CD14-positive monocyte (primary cell): ENCODE data around the gene LZTR1. TPM values are rescaled to one million over a fixed set of nuclear protein-coding genes. Genes with fewer than 3 reads are reported as not detected.
"Not testable (repeated sequence)": the region's sequence is repeated elsewhere in the genome, so short reads cannot be mapped to it uniquely, and the experiment has no call there.

Source experiments
- DNase-seq, 3 donors: peaks; one replicate each; pipeline ENCODE4 v3.0.0-alpha.2; 2011 to 2022
- H2AFZ ChIP-seq: 2 replicates; pipeline ENCODE4 v1.6.0; 2012; ENCODE audit warnings: mild to moderate bottlenecking, low read depth, low read length, inconsistent platforms; ENCODE audit not compliant: insufficient read depth, poor library complexity, severe bottlenecking
- H3K27ac ChIP-seq, 2 donors: 1 replicate in 1 of 2; 2 replicates in 1 of 2; pipeline ENCODE4 v1.5.1; 2012 to 2013; ENCODE audit warnings: low read length in 2 of 2, control low read depth in 1 of 2, inconsistent platforms in 1 of 2, low read depth in 1 of 2, mild to moderate bottlenecking in 1 of 2
- H3K27me3 ChIP-seq, 2 donors: one replicate each; pipeline versions ENCODE4 v1.6.0 to v1.6.1; 2011 to 2013; ENCODE audit warnings: low read length in 2 of 2; ENCODE audit not compliant: control insufficient read depth in 2 of 2, insufficient read depth in 2 of 2
- H3K36me3 ChIP-seq, 2 donors: replicated peaks in 1 of 2; 1 replicate in 1 of 2; 2 replicates in 1 of 2; pipeline versions ENCODE4 v1.5.1 to v1.6.1; 2012 to 2013; ENCODE audit warnings: low read length in 2 of 2, control low read depth in 1 of 2, inconsistent platforms in 1 of 2, mild to moderate bottlenecking in 1 of 2; ENCODE audit not compliant: insufficient read depth in 2 of 2, control insufficient read depth in 1 of 2
- H3K4me1 ChIP-seq, 2 donors: 1 replicate in 1 of 2; 2 replicates in 1 of 2; pipeline versions ENCODE4 v1.5.1 to v1.6.1; 2012 to 2013; ENCODE audit warnings: low read length in 2 of 2, control low read depth in 1 of 2, inconsistent platforms in 1 of 2, mild to moderate bottlenecking in 1 of 2, moderate library complexity in 1 of 2; ENCODE audit not compliant: insufficient read depth in 2 of 2, control insufficient read depth in 1 of 2
- H3K4me2 ChIP-seq: replicated peaks from 2 replicates; pipeline ENCODE3; 2012; ENCODE audit warnings: low read length, moderate library complexity, mild to moderate bottlenecking; ENCODE audit not compliant: poor library complexity, severe bottlenecking; ENCODE audit errors: extremely low read depth
- H3K4me3 ChIP-seq, 3 experiments: fragments of 200-600 bp in 1 of 3; sonication (generic) in 1 of 3; replicated peaks in 1 of 3; 1 replicate in 2 of 3; 2 replicates in 1 of 3; pipeline ENCODE4 v1.5.1; 2011 to 2013; ENCODE audit warnings: low read length in 3 of 3, mild to moderate bottlenecking in 3 of 3, control low read depth in 2 of 3, low read depth in 2 of 3, inconsistent platforms in 1 of 3, moderate library complexity in 1 of 3
- H3K79me2 ChIP-seq: 2 replicates; pipeline ENCODE4 v1.6.0; 2012; ENCODE audit warnings: mild to moderate bottlenecking, control low read depth, inconsistent platforms, low read length, moderate library complexity; ENCODE audit not compliant: insufficient read depth
- H3K9ac ChIP-seq: 2 replicates; pipeline ENCODE4 v1.6.0; 2017; ENCODE audit warnings: low read length, mild to moderate bottlenecking; ENCODE audit not compliant: insufficient read depth, poor library complexity, severe bottlenecking
- H3K9me3 ChIP-seq, 2 donors: replicated peaks in 1 of 2; 1 replicate in 1 of 2; 2 replicates in 1 of 2; pipeline versions ENCODE4 v1.5.1 to v1.6.1; 2012 to 2013; ENCODE audit warnings: low read length in 2 of 2, control low read depth in 1 of 2; ENCODE audit not compliant: control insufficient read depth in 1 of 2, insufficient read depth in 1 of 2
- H4K20me1 ChIP-seq: 2 replicates; pipeline ENCODE4 v1.6.0; 2012; ENCODE audit warnings: mild to moderate bottlenecking, low read length, control low read depth, moderate library complexity; ENCODE audit not compliant: insufficient read depth
- H3K27ac Mint-ChIP-seq, 7 donors: one replicate each; pipeline ENCODE4 v1.8.0; 2020; ENCODE audit warnings: mild to moderate bottlenecking in 7 of 7, mixed read lengths in 7 of 7, moderate library complexity in 6 of 7, inconsistent platforms in 2 of 7
- H3K27me3 Mint-ChIP-seq, 3 donors: one replicate each; pipeline ENCODE4 v1.8.0; 2021 to 2022; ENCODE audit warnings: low read depth in 3 of 3, mild to moderate bottlenecking in 3 of 3, mixed read lengths in 3 of 3, moderate library complexity in 3 of 3, inconsistent platforms in 1 of 3
- H3K36me3 Mint-ChIP-seq, 2 donors: one replicate each; pipeline ENCODE4 v1.8.0; 2020; ENCODE audit warnings: mixed read lengths in 2 of 2, inconsistent platforms in 1 of 2, mild to moderate bottlenecking in 1 of 2
- H3K4me1 Mint-ChIP-seq: one replicate; pipeline ENCODE4 v1.8.0; 2020; ENCODE audit warnings: mild to moderate bottlenecking, mixed read lengths
- H3K4me3 Mint-ChIP-seq, 2 donors: one replicate each; pipeline ENCODE4 v1.8.0; 2020; ENCODE audit warnings: mild to moderate bottlenecking in 2 of 2, mixed read lengths in 2 of 2, moderate library complexity in 1 of 2
- H3K9me3 Mint-ChIP-seq, 7 donors: one replicate each; pipeline ENCODE4 v1.8.0; 2020 to 2022; ENCODE audit warnings: mixed read lengths in 7 of 7, mild to moderate bottlenecking in 6 of 7, moderate library complexity in 6 of 7, inconsistent platforms in 2 of 7
- WGBS: methylation state at CpG from one replicate; pipeline ENCODE4 v1.1.5; 2013; ENCODE audit warnings: missing lambda C conversion rate; ENCODE audit not compliant: insufficient coverage; 5-methylcytosine and 5-hydroxymethylcytosine counted together
- intact Hi-C, 2 donors: fragments of 100-400 bp; cut with micrococcal nuclease; formaldehyde crosslinking; loops; one replicate each; pipeline versions ENCODE4 v1.15.0 to v1.15.1; 2023
- polyA plus RNA-seq, 3 donors: library from polyadenylated mRNA; depleted of rRNA in 1 of 3; unstranded in 2 of 3; stranded (reverse) in 1 of 3; fragments of 300-500 nt in 2 of 3; fragments of >200 nt in 1 of 3; fragmentation: Illumina TruSeq in 2 of 3; gene quantifications; 1 replicate in 2 of 3; 2 replicates in 1 of 3; pipeline ENCODE4 v1.2.3, GENCODE V29; 2012 to 2021
- TF ChIP-seq, protein P1 (sequence below): fragments of 200-600 bp; IDR thresholded peaks from one replicate; pipeline ENCODE4 v1.8.0; 2022; ENCODE audit warnings: antibody characterized with exemption, mild to moderate bottlenecking

Gene LZTR1
- polyA plus RNA-seq, 3 donors, result 7.1 to 63.3 (median 11.5) TPM

GRCh38 chr22:20968281-20968977, 13.7 kb upstream of the LZTR1 start:
- Histone ChIP-seq H3K27ac (peak overlapping the region; percentile 56 to 87), H3K9me3 (no peaks in the 10 kb centered on the region), H3K27me3 (peaks cover 3 to 16% of the 10 kb centered on the region in 2 donors), H2AFZ (peak overlapping the region; percentile 26), H3K4me2 (peak overlapping the region; percentile 82), H4K20me1 (no peaks in the 10 kb centered on the region), H3K9ac (peak overlapping the region; percentile 15), H3K79me2 (no peaks in the 10 kb centered on the region), H3K36me3 (no peaks in the 10 kb centered on the region), H3K4me1 (peaks cover 70 to 76% of the 10 kb centered on the region in 2 donors), H3K4me3 (peak overlapping the region in 2 of 3 experiments; percentile 3 to 68)
- Mint-ChIP-seq H3K4me1 (peaks cover 69% of the 10 kb centered on the region), H3K27ac (peak overlapping the region; percentile 80 to 91 (median 84)), H3K9me3 (peaks cover 0 to 9% (median 0%) of the 10 kb centered on the region in 7 donors), H3K27me3 (peaks cover 17 to 24% (median 24%) of the 10 kb centered on the region in 3 donors), H3K4me3 (peak overlapping the region; percentile 56 to 76), H3K36me3 (peaks cover 11 to 12% of the 10 kb centered on the region in 2 donors)
- peak; percentile 49 to 69 (median 68) for DNase-seq
- intact Hi-C loops, result loop anchor here in 1 of 2 donors (10.0 kb wide), 1 partner anchor 56 kb away; no protein-coding TSS in a partner anchor
- TF ChIP-seq, protein P1, sequence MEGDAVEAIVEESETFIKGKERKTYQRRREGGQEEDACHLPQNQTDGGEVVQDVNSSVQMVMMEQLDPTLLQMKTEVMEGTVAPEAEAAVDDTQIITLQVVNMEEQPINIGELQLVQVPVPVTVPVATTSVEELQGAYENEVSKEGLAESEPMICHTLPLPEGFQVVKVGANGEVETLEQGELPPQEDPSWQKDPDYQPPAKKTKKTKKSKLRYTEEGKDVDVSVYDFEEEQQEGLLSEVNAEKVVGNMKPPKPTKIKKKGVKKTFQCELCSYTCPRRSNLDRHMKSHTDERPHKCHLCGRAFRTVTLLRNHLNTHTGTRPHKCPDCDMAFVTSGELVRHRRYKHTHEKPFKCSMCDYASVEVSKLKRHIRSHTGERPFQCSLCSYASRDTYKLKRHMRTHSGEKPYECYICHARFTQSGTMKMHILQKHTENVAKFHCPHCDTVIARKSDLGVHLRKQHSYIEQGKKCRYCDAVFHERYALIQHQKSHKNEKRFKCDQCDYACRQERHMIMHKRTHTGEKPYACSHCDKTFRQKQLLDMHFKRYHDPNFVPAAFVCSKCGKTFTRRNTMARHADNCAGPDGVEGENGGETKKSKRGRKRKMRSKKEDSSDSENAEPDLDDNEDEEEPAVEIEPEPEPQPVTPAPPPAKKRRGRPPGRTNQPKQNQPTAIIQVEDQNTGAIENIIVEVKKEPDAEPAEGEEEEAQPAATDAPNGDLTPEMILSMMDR, result no peak
- no CpG with 5 or more reads among the region's 7 CpGs for WGBS

- H3K27me3 Mint-ChIP-seq, result peaks cover under 1 to 3% (median 2%) of the 10 kb centered on the region in 3 donors
- peaks cover 57 to 61% of the 10 kb centered on the region in 2 donors for H3K4me1 ChIP-seq
- H2AFZ ChIP-seq, result no peak overlapping the region
- no peaks in the 10 kb centered on the region for H3K9me3 ChIP-seq
- H3K9ac ChIP-seq, result no peak overlapping the region
- peaks cover 0 to 1% (median 0%) of the 10 kb centered on the region in 7 donors for H3K9me3 Mint-ChIP-seq
- peaks cover 49% of the 10 kb centered on the region for H3K4me1 Mint-ChIP-seq
- TF ChIP-seq, protein P1, result no peak
- peak overlapping the region in 1 of 2 donors; percentile 6 for H3K27ac ChIP-seq
- peaks cover under 1 to 2% of the 10 kb centered on the region in 2 donors for H3K36me3 Mint-ChIP-seq
- no peak overlapping the region for H3K4me3 ChIP-seq
- no peaks in the 10 kb centered on the region for H4K20me1 ChIP-seq
- H3K36me3 ChIP-seq, result no peaks in the 10 kb centered on the region
- 100% methylated on average over 2 of the region's 4 CpGs for WGBS
- intact Hi-C loops, result no loop called here
- no peak overlapping the region for H3K4me3 Mint-ChIP-seq
- no peak for DNase-seq
- no peak overlapping the region for H3K4me2 ChIP-seq
- peak overlapping the region in 4 of 7 donors; percentile 15 to 86 (median 82) for H3K27ac Mint-ChIP-seq
- H3K79me2 ChIP-seq, result no peaks in the 10 kb centered on the region
- H3K27me3 ChIP-seq, result no peaks in the 10 kb centered on the region
Observed at GRCh38 chr22:20970939-20971657, 11.0 kb upstream of the LZTR1 start.

DNA sequence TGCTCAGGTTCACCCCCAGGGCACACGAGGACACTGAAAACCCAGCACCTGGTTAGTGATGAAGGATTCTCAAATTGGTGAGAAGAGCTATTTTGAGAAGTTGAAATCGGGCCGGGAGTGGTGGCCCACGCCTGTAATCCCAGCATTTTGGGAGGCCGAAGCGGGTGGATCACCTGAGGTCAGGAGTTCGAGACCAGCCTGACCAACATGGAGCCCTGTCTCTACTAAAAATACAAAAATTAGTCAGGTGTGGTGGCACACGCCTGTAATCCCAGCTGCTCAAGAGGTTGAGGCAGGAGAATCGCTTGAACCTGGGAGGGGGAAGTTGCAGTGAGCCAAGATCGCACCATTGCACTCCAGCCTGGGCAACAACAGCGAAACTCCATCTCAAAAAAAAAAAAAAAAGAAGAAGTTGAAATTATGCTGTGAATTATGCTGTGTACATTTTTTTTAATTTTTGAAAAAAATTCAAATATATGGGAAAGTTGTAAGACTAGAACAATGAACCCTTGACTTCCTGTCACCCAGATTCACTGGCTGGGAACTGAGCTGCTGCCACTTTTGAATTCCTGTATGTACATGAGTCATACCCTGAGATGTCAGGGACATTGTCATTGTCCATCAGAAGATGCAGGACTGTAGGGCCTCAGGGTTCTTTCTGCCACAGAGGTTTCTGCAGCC, 9.9 kb upstream of the LZTR1 start:
- H4K20me1 ChIP-seq, H3K9me3 ChIP-seq, H3K27me3 ChIP-seq, H3K79me2 ChIP-seq, H3K36me3 ChIP-seq, intact Hi-C loops, H3K36me3 Mint-ChIP-seq, H3K9me3 Mint-ChIP-seq, H2AFZ ChIP-seq, H3K27me3 Mint-ChIP-seq, H3K4me3 ChIP-seq, H3K4me3 Mint-ChIP-seq, H3K9ac ChIP-seq: not testable (repeated sequence)
- peak; percentile 66 to 84 (median 74) for DNase-seq
- H3K4me2 ChIP-seq, result peak overlapping the region; percentile 18
- Mint-ChIP-seq H3K4me1 (peaks cover 45% of the 10 kb centered on the region), H3K27ac (peak overlapping the region; percentile 64 to 90 (median 86))
- peak overlapping the region; percentile 49 to 70 for H3K27ac ChIP-seq
- peaks cover 47 to 50% of the 10 kb centered on the region in 2 donors for H3K4me1 ChIP-seq
- WGBS, result 82% methylated on average over 2 of the region's 11 CpGs
